ENCODE measurements around the gene ONECUT1. TPM values are rescaled to one million over a fixed set of nuclear protein-coding genes. Genes with fewer than 3 reads are reported as not detected.

The ONECUT1 gene
- total and polyA plus RNA-seq, 2 of the 8 experiments (the other 6 are each of a cell fraction or from before 2014, with no cell fraction given): 0.65 to 6.4 TPM

DNA sequence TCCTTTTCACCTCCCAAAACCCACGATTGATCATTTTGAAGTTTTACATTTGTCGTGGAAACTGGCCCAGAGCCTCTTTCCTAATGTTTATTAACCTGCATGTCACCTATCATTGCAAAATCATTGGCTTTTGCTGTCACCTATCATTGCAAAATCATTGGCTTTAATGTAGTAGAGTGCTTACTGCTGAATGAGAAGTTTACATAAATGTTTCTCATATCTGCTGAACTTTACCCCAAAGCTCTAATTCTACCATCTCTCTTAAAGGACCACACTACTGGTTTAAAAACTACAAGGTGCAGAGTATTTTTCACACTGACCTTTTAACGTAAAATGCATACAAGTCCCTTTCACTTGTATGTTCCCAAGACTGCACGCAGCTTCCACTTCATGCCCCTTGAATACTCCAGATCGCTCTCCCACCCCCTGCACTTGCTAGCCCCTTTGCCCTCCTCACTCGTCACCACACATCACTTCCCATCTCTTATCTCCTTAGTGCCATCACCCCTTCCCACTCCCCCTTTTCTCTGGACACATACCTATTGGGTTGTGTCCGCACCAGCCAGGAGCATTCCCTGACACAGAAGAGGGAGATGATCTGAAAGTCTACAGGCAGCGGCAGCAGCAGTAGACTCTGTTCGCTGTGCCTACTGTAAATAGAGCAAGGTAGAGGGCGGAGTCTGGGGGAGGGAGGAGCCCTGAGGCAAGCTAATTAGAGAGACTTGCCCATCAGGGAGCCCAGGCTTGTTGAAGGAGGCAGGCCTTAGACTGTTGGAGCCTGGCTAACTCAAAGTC, 80.8 kb downstream of the ONECUT1 start:
- H4K20me1 ChIP-seq (replicated peaks in 1 of 2; ENCODE audit: control insufficient read depth in 1 of 2, insufficient read depth in 2 of 2, low read length in 2 of 2): no peaks in the 10 kb centered on the region
- peak overlapping the region; percentile 90 to 93 for H3K4me2 ChIP-seq (ENCODE audit: insufficient read depth in 1 of 2, low read depth in 2 of 2, low read length in 2 of 2)
- H3K9ac ChIP-seq (replicated peaks in 1 of 4; ENCODE audit: extremely low read depth in 1 of 4, low read depth in 3 of 4, low read length in 3 of 4): peak overlapping the region in 1 of 4 experiments; percentile 31; a peak in 1 of 7 replicates
- H3K4ac ChIP-seq (replicated peaks; ENCODE audit: insufficient read length, low read depth, low read length): no peak overlapping the region
- H3K36me3 ChIP-seq (ENCODE audit: control insufficient read depth in 2 of 4, insufficient read depth in 4 of 4, low read length in 3 of 4): no peaks in the 10 kb centered on the region
- no peak overlapping the region for H4K91ac ChIP-seq (replicated peaks; ENCODE audit: insufficient read length, low read length)
- no peaks in the 10 kb centered on the region for H3K27me3 ChIP-seq (replicated peaks in 1 of 4; ENCODE audit: control insufficient read depth in 3 of 4, extremely low read depth in 1 of 4, insufficient read depth in 3 of 4, low read length in 3 of 4)
- no peak overlapping the region for H3K23ac ChIP-seq (ENCODE audit: insufficient read length)
- peak overlapping the region; percentile 93 for H2BK12ac ChIP-seq (ENCODE audit: low read depth, low read length)
- no peaks in the 10 kb centered on the region for H3K79me1 ChIP-seq (ENCODE audit: low read depth, low read length)
- no peak overlapping the region for H4K5ac ChIP-seq (ENCODE audit: insufficient read length, low read depth, low read length)
- ChIA-PET CTCF (ENCODE audit: partially characterized antibody) (interaction anchor here (0.8 to 1.4 kb wide), 6 partner anchors 9 to 453 kb away, joined by 3 to 5 read pairs (median 4); no protein-coding TSS in a partner anchor), POLR2A (ENCODE audit: partially characterized antibody) (interaction anchor here (1.0 to 2.2 kb wide), 10 partner anchors 13 to 448 kb away, joined by 3 to 6 read pairs (median 3); partner anchors contain the start of gene ARPP19)
- FAIRE-seq (peak; percentile 94), DNase-seq (ENCODE audit: low read depth in 1 of 2, low spot score in 2 of 2) (peak; percentile 49 to 84)
- H3K4me1 ChIP-seq (replicated peaks in 1 of 4; ENCODE audit: control insufficient read depth in 3 of 4, insufficient read depth in 4 of 4, low read length in 3 of 4): peaks cover 0 to 8% (median 3%) of the 10 kb centered on the region in 4 experiments; a peak in 4 of 7 replicates
- H2BK15ac ChIP-seq (ENCODE audit: low read length): no peak overlapping the region
- no peak overlapping the region for H4K8ac ChIP-seq (ENCODE audit: extremely low read depth, insufficient read depth, low read length)
- peak overlapping the region; percentile 84 for H2AFZ ChIP-seq (ENCODE audit: low read length)
- H2BK20ac ChIP-seq (ENCODE audit: low read length): no peak overlapping the region
- H2AK5ac ChIP-seq (ENCODE audit: low read depth, low read length): no peak overlapping the region
- H3K14ac ChIP-seq (ENCODE audit: insufficient read length): no peak overlapping the region
- H3K9me3 ChIP-seq (ENCODE audit: insufficient read depth in 2 of 2, low read depth in 1 of 2, low read length in 1 of 2): no peaks in the 10 kb centered on the region
- TF ChIP-seq ASH2L (IDR thresholded peaks at IDR 0.05; ENCODE audit: low read length): peak; percentile 72
- no peak for TF ChIP-seq GTF2F1 (IDR thresholded peaks at IDR 0.05; ENCODE audit: borderline replicate concordance, low read depth, low read length)
- no peak for TF ChIP-seq TCF12 (IDR thresholded peaks at IDR 0.05; ENCODE audit: low read depth, low read length)
- peak; percentile 43; the same call in 1 of the 2 replicates for TF ChIP-seq TAF1 (IDR thresholded peaks at IDR 0.05; ENCODE audit: low read depth, low read length)
- no peak for TF ChIP-seq KDM1A (IDR thresholded peaks at IDR 0.05; ENCODE audit: borderline replicate concordance, low read length)
- H3K23me2 ChIP-seq (ENCODE audit: low read depth, low read length): peaks cover 2% of the 10 kb centered on the region; the same call in 1 of the 2 replicates
- H3K4me3 ChIP-seq (ENCODE audit: extremely low read depth in 1 of 4, insufficient read depth in 2 of 4, low read depth in 3 of 4, low read length in 4 of 4): peak overlapping the region; percentile 39 to 77 (median 52)
- 0 out of 2 replicates have a peak overlapping the region, but pooled peaks have one; percentile 82 for H2BK5ac ChIP-seq (ENCODE audit: low read depth, low read length)
- H2BK120ac ChIP-seq (replicated peaks; ENCODE audit: low read depth, low read length): no peak overlapping the region
- H3K79me2 ChIP-seq (ENCODE audit: control insufficient read depth in 1 of 2, insufficient read depth in 2 of 2, low read length in 2 of 2): no peaks in the 10 kb centered on the region
- 0 out of 2 replicates have a peak overlapping the region, but pooled peaks have one; percentile 20 for H3K18ac ChIP-seq (ENCODE audit: extremely low read depth, low read length)
- H3K56ac ChIP-seq (replicated peaks; ENCODE audit: insufficient read length, low read depth, low read length): no peak overlapping the region
- WGBS, 2 experiments (ENCODE audit: extremely low coverage in 1 of 2, insufficient coverage in 1 of 2, insufficient read length in 1 of 2, insufficient replicate concordance in 2 of 2, low coverage in 1 of 2, low lambda C conversion rate in 2 of 2, missing lambda C conversion rate in 1 of 2): 33% methylated on average over 10 of the region's 10 CpGs; no CpG with 5 or more reads in 1 of the 2 experiments
- H3K27ac ChIP-seq (ENCODE audit: low read depth, low read length): no peak overlapping the region
